Islet precursor cell (in vitro differentiated cells): ENCODE results near the gene TIMM10.
A peak's percentile ranks its signal among the peaks of the same experiment; 100 is the strongest.

Source experiments
- DNase-seq: peaks from one replicate; pipeline ENCODE4 v3.0.0-alpha.2; 2018

TIMM10 gene

GRCh38 chr11:57530596-57531507 is at the start of gene TIMM10:
TIMM10 (minus strand) TSS chr11:57530754; CDS start chr11:57530189, 565 bp downstream.
- peak; percentile 99 for DNase-seq

DNA sequence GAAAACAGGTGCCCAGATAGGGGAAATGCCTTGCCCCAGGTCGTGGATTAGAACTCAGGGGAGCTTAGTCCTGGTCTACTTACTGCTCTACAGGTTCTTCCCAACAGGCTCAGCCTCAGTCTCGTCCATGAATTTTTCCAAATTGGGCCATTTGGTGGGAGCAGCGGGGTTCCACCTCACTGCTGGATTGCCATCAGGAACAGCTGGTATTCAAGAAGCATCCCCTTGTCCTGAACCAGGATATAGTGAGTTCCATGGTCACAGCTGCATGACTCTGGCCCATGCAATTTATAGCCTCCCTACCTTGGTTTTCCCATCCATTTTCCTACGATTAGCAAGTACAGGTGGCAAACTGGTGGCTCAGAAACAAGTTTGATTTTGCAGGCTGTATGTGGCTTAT is 43.5 kb upstream of the TIMM10 start:
- DNase-seq: no peak

DNA sequence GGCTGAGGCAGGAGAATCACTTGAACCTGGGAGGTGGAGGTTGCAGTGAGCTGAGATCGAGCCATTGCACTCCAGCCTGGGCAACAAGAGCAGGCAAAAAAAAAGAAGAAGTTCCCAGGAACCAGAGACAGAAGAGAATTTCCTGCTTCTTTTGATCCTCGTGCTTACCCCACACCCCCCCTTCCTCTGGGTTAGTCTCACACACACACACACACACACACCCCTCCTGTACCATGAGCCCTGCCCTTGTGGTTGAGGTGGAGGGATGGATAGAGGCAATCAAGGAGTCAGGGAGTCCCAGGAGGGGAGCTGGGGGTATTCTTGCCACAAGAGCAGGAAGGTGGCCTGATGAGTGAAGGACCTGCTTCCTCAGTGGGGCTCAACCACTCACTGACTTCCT is 41.1 kb upstream of the TIMM10 start:
- no peak for DNase-seq

DNA sequence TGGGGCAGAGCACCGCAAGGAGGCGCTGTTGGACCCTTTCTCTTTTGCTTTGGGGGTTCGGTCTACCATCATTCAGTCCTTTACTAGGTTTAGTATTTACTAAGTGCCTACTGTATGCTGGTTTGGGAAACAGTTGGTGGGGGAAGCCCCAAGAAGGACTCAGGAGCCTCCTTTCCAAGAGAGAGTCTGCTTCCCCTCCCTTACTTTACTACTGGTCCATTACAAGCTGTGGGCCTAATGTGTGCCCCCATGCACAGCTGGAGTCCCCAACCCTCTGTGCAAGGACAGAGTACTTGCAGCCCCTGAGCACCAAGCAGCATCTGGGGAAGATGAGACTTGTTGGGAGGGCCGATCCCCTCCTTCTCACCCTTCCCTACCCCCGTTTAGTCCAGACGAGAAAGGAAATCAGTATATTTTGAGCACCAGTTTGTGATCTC is 37.8 kb upstream of the TIMM10 start:
- no peak for DNase-seq

DNA sequence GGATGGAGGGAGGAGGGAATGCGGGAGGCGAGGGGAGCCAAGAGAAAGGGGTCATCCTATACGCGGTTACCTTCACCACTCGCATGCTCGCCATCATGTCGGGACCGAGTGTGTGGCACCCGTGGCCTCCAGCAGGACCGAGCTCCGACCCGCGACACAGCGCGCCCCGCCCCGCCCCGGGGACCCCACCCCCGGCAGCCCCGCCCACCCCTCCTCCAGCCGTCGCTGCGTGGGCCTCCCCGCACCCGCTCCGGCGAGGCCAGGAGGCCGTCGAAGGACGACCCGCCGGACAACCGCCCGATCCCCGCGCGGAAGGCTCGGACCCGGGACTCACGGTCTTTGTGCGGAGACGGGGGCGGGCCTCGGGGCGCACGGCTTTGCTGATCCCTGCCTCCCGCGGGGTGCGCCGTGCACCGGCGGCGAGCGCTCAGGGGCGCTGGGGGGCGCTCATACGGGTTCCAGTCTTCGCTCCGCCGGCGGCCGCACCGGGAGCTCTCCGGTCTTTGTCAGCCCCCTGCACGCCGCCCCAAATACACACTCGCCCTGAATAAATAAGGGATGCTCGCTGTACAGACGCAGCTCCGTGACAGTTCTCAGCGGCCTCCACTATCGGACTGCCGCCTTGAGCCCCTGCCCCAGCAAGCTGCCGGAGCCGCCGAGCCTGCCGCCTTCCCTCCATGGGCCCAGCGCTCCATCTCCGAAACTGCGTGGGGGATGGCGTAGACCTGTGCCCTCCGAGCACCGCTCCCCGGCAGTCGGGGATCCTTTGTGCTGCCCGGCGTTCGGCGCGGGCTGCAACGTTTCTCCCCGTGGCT is 37.2 kb upstream of the TIMM10 start, which contains the start of gene UBE2L6:
Gene UBE2L6 (minus strand): TSS at position 158 of the 815 bp plus-strand sequence. CDS start 61 bp downstream, at position 97.
- DNase-seq: peak; percentile 81

- DNase-seq: no peak
These were observed 36.5 kb upstream of the TIMM10 start for GRCh38 chr11:57566905-57567514.

GRCh38 chr11:57566005-57566904 is 35.7 kb upstream of the TIMM10 start:
- DNase-seq: no peak

DNA sequence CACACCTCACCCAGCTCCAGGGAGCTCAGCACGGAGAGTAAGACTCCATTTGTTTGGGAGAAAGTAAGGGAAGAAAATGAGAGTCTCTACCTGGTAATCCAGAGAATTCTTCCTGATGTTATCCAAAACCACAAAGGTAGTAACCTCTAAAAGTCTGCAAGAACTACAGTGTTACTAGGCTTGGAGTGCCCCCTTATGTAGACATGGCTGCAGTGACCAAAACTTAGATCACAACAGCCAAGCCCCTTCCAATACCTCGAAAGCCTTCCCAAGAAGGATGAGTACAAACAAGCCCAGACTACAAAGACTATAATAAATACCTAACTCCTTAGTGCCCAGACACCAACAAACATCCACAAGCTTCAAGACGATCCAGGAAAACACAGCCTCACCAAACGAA is 32.0 kb upstream of the TIMM10 start:
- DNase-seq: peak; percentile 61

GRCh38 chr11:57560146-57560545 is 29.6 kb upstream of the TIMM10 start:
- no peak for DNase-seq

DNA sequence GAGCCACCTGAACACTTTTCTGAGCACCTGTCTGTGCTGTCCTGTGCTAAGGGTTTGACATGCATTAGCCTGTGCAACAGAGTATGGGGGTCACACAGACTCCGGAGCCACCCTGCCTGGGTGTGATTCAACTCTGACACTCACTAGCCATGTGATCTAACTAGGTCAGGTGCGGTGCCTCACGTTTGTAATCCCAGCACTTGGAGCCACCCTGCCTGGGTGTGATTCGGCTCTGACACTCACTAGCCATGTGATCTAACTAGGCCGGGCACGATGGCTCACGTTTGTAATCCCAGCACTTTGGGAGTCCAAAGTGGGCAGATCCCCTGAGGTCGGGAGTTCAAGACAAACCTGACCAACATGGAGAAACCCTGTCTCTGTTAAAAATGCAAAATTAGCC is 25.5 kb upstream of the TIMM10 start:
- DNase-seq: no peak

GRCh38 chr11:57555393-57555792 is 24.8 kb upstream of the TIMM10 start:
- DNase-seq: no peak

DNA sequence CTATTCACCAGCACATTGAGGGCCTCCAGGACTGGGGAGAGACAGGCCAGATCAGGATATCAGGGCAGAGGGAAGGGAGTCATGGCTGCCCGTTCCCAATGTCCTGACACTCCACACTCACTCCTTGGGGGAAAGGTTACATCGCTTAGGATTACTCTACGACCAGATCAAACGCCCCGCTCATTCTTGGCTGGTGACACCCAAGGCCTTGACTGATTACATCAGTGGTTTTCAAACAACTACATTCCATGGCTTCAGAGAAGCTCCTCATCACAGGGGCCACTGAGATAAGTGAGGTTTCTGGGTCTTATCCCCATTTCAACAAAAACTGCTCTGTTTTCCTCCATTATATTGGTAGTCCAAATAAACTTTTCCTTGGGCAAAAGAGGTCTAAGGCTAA is 21.9 kb upstream of the TIMM10 start:
- DNase-seq: peak; percentile 68

GRCh38 chr11:57551941-57552340 is 21.4 kb upstream of the TIMM10 start:
- DNase-seq: no peak

DNA sequence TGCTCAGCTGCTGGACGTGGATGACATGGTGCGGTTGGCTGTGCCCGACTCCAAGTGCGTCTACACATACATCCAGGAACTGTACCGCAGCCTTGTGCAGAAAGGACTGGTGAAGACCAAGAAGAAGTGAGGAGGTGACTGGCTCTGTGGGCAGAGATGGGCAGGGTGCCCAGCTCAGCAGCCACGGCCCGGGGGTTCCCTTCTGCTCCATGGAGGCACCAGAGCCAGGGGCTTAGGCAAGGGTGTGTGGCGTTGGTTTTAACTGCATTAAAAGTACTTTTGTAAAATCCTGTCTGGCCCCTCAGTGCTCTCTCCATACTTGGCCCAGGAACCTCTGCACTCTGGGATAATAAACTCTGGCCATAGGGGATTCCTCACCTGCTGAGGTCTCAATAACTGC is 19.4 kb upstream of the TIMM10 start:
- no peak for DNase-seq

DNA sequence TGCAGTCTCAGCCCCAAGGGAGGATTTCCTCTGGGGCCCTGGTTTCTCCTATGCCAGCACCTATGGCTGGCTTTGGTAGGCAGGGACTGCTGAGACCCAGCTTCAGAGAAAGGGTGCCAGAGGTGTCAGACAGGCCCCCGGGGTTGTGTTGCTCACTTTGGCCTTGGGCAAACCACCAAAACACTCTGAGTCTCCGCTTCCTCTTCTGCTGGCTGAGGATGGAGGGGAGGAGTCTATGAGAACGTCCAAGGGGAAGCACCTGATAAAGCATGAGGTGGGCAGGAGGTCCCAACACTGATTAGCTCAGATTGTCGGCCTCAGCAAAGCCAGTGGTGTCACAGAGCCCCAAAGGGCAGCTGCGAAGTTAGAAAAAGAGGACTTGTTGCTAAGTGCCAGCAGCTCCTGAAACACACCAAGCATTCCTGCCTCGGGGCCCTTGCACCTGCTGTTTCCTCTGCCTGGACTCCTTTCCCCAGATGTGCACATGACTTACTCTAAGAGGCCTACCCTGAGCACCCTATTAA is 17.4 kb upstream of the TIMM10 start:
- no peak for DNase-seq

- DNase-seq: peak; percentile 89
These were observed 16.4 kb upstream of the TIMM10 start for GRCh38 chr11:57546869-57547475.

DNA sequence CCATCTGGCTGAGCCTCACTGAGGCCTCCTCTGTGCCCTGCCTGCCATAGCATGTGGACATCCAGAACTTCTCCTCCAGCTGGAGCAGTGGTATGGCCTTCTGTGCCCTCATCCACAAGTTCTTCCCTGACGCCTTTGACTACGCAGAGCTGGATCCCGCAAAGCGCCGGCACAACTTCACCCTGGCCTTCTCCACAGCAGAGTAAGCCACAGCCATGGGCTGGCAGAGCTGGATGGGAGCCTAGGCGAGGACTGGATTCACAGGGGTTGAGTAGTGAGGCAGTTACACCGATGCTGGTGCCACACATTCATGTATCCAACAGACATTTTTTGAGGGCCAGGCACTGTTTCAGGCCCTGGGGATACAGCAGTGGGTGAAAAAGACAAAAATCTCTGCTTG is 15.9 kb upstream of the TIMM10 start:
- no peak for DNase-seq

GRCh38 chr11:57545883-57546282 is 15.3 kb upstream of the TIMM10 start:
- DNase-seq: no peak

GRCh38 chr11:57544566-57544965 is 14.0 kb upstream of the TIMM10 start:
- DNase-seq: no peak

GRCh38 chr11:57543593-57543992 is 13.0 kb upstream of the TIMM10 start:
- DNase-seq: no peak

- DNase-seq: no peak
These were observed 12.0 kb upstream of the TIMM10 start for GRCh38 chr11:57542582-57542981.
